ENCODE measurements around the gene CDA. TPM values are rescaled to one million over a fixed set of nuclear protein-coding genes. Genes with fewer than 3 reads are reported as not detected.

The CDA gene
- 16.0 TPM for total RNA-seq

- Histone ChIP-seq H3K4me1 (peaks cover 23% of the 10 kb centered on the region), H3K27ac (peak within 1 kb of the TSS; percentile 69), H3K4me3 (peak within 1 kb of the TSS; percentile 37 to 40), H3K36me3 (no peaks in the 10 kb centered on the region), H3K27me3 (no peaks in the 10 kb centered on the region), H3K9me3 (no peaks in the 10 kb centered on the region)
- DNase-seq (ENCODE audit: extremely low spot score in 2 of 2) = no peak
- TF ChIP-seq POLR2AphosphoS5 (IDR thresholded peaks at IDR 0.05; ENCODE audit: insufficient read depth in 1 of 2, low read depth in 1 of 2) (peak in 1 of 2 donors; percentile 31), POLR2A (IDR thresholded peaks at IDR 0.05) (no peak)
- intact Hi-C loops (cut with DNase I) = no loop called here
These were observed at the start of gene CDA for GRCh38 chr1:20588634-20589225. TSS of gene CDA (plus strand) at chr1:20589097. CDS start at chr1:20589130, 33 bp downstream.

- no peaks in the 10 kb centered on the region for H3K36me3 ChIP-seq
- no peaks in the 10 kb centered on the region for H3K9me3 ChIP-seq
- intact Hi-C loops (cut with DNase I) = no loop called here
- no peaks in the 10 kb centered on the region for H3K27me3 ChIP-seq
- DNase-seq (ENCODE audit: extremely low spot score in 2 of 2) = no peak
- H3K4me3 ChIP-seq = no peak overlapping the region
- no peak for TF ChIP-seq POLR2AphosphoS5 (IDR thresholded peaks at IDR 0.05; ENCODE audit: insufficient read depth in 1 of 2, low read depth in 1 of 2)
- TF ChIP-seq POLR2A (IDR thresholded peaks at IDR 0.05) = no peak
- TF ChIP-seq CTCF (IDR thresholded peaks at IDR 0.05) = no peak
- H3K27ac ChIP-seq = no peak overlapping the region
- no peaks in the 10 kb centered on the region for H3K4me1 ChIP-seq
These were observed 48.6 kb upstream of the CDA start for GRCh38 chr1:20540281-20540680.

- no peaks in the 10 kb centered on the region for H3K27me3 ChIP-seq
- no peak for DNase-seq (ENCODE audit: extremely low spot score in 2 of 2)
These were observed 42.3 kb upstream of the CDA start for GRCh38 chr1:20546637-20547036.

GRCh38 chr1:20551161-20551560 is 37.7 kb upstream of the CDA start:
- peaks cover 14% of the 10 kb centered on the region for H3K4me1 ChIP-seq
- TF ChIP-seq POLR2AphosphoS5 (IDR thresholded peaks at IDR 0.05; ENCODE audit: insufficient read depth in 1 of 2, low read depth in 1 of 2) = no peak
- TF ChIP-seq CTCF (IDR thresholded peaks at IDR 0.05) = no peak
- TF ChIP-seq POLR2A (IDR thresholded peaks at IDR 0.05) = no peak
- DNase-seq (ENCODE audit: extremely low spot score in 2 of 2) = no peak
- peak overlapping the region; percentile 4 for H3K27ac ChIP-seq
- H3K27me3 ChIP-seq = peaks cover 7% of the 10 kb centered on the region
- no peak overlapping the region for H3K4me3 ChIP-seq
- intact Hi-C loops (cut with DNase I) = no loop called here
- H3K9me3 ChIP-seq = no peaks in the 10 kb centered on the region
- H3K36me3 ChIP-seq = no peaks in the 10 kb centered on the region

More at GRCh38 chr1:20546637-20547036, 42.3 kb upstream of the CDA start:
- Histone ChIP-seq H3K36me3 (no peaks in the 10 kb centered on the region), H3K4me3 (no peak overlapping the region), H3K9me3 (no peaks in the 10 kb centered on the region), H3K4me1 (no peaks in the 10 kb centered on the region), H3K27ac (no peak overlapping the region)
- intact Hi-C loops (cut with DNase I) = no loop called here
- TF ChIP-seq POLR2AphosphoS5 (IDR thresholded peaks at IDR 0.05; ENCODE audit: insufficient read depth in 1 of 2, low read depth in 1 of 2) (no peak), POLR2A (IDR thresholded peaks at IDR 0.05) (no peak), CTCF (IDR thresholded peaks at IDR 0.05) (no peak)

GRCh38 chr1:20551945-20552727 is 36.8 kb upstream of the CDA start, which contains the start of gene FAM43B:
TSS of gene FAM43B (plus strand) at chr1:20552573. CDS start at chr1:20552974, 401 bp downstream.
- H3K4me3 ChIP-seq = peak within 1 kb of the TSS; percentile 34 to 35
- TF ChIP-seq CTCF (IDR thresholded peaks at IDR 0.05) (no peak), POLR2A (IDR thresholded peaks at IDR 0.05) (no peak), POLR2AphosphoS5 (IDR thresholded peaks at IDR 0.05; ENCODE audit: insufficient read depth in 1 of 2, low read depth in 1 of 2) (no peak)
- H3K27me3 ChIP-seq = peaks cover 7% of the 10 kb centered on the region
- H3K9me3 ChIP-seq = no peaks in the 10 kb centered on the region
- intact Hi-C loops (cut with DNase I) = no loop called here
- peak within 1 kb of the TSS; percentile 4 for H3K27ac ChIP-seq
- H3K4me1 ChIP-seq = peaks cover 14% of the 10 kb centered on the region
- no peaks in the 10 kb centered on the region for H3K36me3 ChIP-seq
- no peak for DNase-seq (ENCODE audit: extremely low spot score in 2 of 2)
